ENCODE results near the gene EEFSEC.

The EEFSEC gene

DNA sequence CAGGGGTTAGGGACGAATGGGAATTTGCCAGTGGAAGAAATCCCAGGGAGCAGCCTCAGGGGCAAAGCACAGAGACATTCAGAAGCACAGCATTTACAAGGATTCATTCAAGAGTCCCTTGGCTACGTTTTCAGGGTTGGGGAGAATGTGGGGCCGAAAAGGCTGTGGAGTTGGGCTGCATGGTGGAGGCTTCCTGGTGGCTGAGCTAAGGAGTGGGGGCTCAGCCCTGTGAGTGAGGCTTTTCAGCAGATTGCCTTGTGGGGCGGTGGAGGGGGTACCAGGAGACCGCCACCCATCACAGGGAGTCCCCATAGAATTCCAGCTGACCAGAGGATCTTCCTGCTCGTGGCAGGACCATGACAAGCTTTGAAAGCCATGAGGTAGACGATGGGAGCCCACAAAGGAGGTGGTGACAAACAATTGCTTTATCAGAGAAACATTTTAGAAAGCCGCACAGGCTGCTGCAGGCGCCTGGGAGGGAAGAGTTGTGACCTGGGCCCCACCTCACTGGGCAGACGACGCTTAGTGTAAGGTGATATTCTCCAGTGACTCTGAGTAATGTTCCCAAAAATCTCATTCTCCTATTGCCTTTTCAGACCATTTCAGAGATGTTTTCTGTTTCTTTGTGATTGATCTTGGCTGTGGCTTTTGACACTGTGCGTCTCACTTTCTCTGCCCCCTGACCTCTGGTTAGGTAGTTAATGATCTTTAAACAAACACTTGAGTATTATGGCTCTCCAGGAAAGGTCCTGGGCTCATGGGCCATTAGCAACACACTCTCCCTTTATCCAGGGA lies 185.5 kb downstream of the EEFSEC start:
- peak overlapping the region; percentile 90 for H3K27ac ChIP-seq
- TF ChIP-seq ZFX (IDR thresholded peaks at IDR 0.05; ENCODE audit: borderline replicate concordance): no peak
- TF ChIP-seq, protein P1, sequence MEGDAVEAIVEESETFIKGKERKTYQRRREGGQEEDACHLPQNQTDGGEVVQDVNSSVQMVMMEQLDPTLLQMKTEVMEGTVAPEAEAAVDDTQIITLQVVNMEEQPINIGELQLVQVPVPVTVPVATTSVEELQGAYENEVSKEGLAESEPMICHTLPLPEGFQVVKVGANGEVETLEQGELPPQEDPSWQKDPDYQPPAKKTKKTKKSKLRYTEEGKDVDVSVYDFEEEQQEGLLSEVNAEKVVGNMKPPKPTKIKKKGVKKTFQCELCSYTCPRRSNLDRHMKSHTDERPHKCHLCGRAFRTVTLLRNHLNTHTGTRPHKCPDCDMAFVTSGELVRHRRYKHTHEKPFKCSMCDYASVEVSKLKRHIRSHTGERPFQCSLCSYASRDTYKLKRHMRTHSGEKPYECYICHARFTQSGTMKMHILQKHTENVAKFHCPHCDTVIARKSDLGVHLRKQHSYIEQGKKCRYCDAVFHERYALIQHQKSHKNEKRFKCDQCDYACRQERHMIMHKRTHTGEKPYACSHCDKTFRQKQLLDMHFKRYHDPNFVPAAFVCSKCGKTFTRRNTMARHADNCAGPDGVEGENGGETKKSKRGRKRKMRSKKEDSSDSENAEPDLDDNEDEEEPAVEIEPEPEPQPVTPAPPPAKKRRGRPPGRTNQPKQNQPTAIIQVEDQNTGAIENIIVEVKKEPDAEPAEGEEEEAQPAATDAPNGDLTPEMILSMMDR (IDR thresholded peaks at IDR 0.05): no peak

DNA sequence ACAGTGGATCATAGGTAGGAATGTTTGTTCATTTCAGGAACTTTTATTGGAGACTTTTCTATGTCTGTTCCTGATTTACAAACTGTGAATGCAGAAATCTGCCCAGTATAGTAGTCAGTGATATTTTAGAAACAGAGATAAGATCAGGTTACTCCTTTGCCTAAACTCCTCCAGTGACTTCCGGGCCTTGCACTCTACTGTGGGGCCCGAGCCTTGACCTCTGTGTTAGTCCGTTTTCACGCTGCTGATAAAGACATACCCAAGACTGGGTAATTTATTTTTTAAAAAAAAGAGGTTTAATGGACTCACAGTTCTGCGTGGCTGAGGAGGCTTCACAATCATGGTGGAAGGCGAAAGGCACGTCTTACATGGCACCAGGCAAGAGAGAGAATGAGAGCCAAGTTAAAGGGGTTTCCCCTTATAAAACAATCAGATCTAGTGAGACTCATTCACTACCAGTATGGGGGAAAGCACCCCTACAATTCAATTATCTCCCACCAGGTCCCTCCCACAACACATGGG lies 186.3 kb downstream of the EEFSEC start:
- TF ChIP-seq, protein P1 (IDR thresholded peaks at IDR 0.05): no peak
- no peak for TF ChIP-seq ZFX (IDR thresholded peaks at IDR 0.05; ENCODE audit: borderline replicate concordance)
- peak overlapping the region; percentile 90 for H3K27ac ChIP-seq

DNA sequence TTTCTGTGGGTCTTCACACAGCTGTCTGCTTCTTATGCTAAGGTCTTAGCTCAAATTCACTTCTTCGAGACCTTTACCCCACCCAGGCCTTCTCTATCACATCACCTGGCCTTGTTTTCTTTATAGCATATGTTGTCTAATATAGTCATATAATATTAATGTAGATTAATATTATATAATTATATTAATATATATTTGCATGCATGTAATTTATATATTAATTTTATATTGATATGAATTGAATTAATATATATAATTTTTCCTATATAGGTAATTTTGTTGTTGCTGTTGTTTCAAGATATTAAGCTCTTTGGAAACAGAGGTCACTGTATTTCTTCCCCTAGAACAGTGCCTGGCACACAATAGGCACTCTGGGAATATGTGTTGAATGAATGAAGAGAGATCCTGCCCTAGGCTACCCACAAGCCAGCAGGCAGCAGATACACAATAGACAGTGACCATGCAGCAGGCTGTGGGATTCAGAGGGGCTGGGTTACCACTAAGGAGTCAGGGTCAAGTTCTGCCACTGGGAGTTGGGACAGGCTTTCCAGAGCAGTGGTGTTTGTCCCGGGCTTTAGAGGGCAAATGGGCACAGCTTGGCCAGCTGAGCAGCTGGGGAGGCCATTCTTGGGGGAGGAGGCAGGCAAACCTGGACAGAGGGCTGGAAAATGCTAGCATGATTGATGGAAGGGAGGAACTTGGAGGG lies 187.1 kb downstream of the EEFSEC start:
- TF ChIP-seq ZFX (IDR thresholded peaks at IDR 0.05; ENCODE audit: borderline replicate concordance): no peak
- TF ChIP-seq, protein P1 (IDR thresholded peaks at IDR 0.05): no peak
- H3K27ac ChIP-seq: peak overlapping the region; percentile 98

DNA sequence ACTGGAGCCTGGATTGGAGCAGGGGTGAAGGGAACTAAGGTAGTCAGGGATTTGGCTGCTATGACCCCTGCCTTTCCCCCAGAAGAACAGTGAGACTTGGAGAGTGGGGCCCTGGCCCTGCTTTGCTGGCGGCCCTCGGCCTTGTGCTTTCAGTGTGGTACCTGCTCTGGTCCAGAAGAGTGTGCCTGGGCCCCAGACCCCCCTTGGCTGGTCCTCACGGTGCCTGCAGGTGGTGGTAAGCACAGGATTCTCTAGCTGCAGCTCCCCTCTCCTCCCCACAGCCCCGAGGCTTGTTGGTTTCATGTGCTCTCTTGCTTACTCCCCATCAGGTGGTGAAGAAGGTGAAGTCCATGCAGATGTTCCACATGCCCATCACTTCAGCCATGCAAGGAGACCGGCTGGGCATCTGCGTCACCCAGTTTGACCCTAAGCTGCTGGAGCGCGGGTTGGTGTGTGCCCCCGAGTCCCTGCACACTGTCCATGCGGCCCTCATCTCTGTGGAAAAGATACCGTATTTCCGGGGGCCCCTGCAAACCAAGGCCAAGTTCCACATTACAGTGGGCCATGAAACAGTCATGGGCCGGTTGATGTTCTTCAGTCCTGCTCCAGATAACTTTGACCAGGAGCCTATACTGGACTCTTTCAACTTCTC lies 187.7 kb downstream of the EEFSEC start:
- TF ChIP-seq, protein P1 (IDR thresholded peaks at IDR 0.05): no peak
- TF ChIP-seq ZFX (IDR thresholded peaks at IDR 0.05; ENCODE audit: borderline replicate concordance): no peak
- peak overlapping the region; percentile 98 for H3K27ac ChIP-seq

DNA sequence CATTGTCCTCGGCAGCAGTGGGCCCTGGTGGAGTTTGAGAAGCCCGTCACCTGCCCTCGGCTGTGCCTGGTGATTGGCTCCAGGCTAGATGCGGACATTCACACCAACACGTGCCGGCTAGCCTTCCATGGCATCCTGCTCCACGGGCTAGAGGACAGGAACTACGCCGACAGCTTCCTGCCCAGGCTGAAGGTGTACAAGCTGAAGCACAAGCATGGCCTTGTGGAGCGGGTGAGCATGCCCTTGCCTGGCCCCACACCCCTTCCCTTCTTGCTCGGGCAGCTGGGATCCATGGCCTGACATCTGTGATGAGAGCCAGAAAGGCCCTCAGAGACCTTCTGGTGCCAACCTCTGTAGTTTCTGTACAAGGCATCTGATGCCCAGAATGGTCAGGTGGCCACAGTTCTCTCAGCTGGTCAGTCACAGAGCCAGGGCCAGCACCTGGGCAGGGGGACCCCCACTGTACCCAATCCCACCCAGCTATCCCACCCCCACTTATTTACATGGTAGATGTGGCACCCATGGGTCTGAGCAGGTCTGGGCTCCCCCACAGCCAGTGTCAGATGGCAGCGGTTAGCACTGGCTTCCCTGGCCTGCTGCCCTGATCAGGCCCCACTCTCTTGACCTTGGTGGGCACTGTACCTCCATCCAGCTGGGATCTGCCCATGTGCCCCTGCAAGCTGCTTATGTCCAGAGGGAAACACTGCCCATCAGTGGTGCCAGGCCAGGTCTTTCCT lies 188.5 kb downstream of the EEFSEC start:
- no peak for TF ChIP-seq ZFX (IDR thresholded peaks at IDR 0.05; ENCODE audit: borderline replicate concordance)
- TF ChIP-seq, protein P1 (IDR thresholded peaks at IDR 0.05): no peak
- H3K27ac ChIP-seq: peak overlapping the region; percentile 98

DNA sequence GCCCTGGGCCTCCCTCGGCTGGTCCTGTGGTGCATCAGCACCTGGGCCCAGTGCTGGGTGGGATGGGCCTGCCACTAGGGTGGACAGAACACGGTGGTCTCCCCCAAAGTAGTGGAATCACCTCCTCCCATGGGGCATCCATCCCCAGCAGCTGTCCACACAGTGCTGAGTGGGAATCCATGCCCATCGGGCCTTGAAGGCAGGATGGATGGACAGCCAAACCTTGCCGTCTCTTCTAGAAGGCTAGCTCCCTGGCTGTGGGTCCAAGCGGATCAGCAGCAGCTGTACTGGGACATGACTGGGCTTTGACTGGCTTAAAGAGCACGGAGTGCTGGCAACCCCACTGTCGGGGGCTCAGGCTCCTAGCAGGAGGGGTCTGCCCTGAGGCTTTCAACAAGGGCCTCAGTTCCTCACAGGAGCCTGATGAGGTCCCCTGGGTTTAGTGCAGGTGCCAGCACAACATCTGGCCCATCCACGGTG lies 189.5 kb downstream of the EEFSEC start:
- TF ChIP-seq, protein P1 (IDR thresholded peaks at IDR 0.05): no peak
- TF ChIP-seq ZFX (IDR thresholded peaks at IDR 0.05; ENCODE audit: borderline replicate concordance): no peak

More for the DNA sequence above, 189.5 kb downstream of the EEFSEC start:
- peak overlapping the region; percentile 98 for H3K27ac ChIP-seq
